Loucy (cell line): ENCODE results near the gene PRMT6.

Source experiments
- H2AFZ ChIP-seq: fragments of 200-600 bp; sonication (generic); 2 replicates; pipeline ENCODE4 v1.6.0; 2016; ENCODE audit warnings: antibody characterized with exemption, mild to moderate bottlenecking, low read length, moderate library complexity
- H3F3A ChIP-seq: fragments of 200-600 bp; 2 replicates; pipeline ENCODE4 v1.6.0; 2016; ENCODE audit warnings: antibody characterized with exemption, low read depth, mild to moderate bottlenecking
- H3K27me3 ChIP-seq: fragments of 200-600 bp; sonication (generic); 2 replicates; pipeline ENCODE4 v1.6.1; 2014; ENCODE audit warnings: low read length, mild to moderate bottlenecking; ENCODE audit not compliant: insufficient read depth, poor library complexity, severe bottlenecking
- H3K36me3 ChIP-seq: fragments of 200-600 bp; sonication (generic); 2 replicates; pipeline ENCODE4 v1.6.1; 2016; ENCODE audit warnings: low read length; ENCODE audit not compliant: insufficient read depth
- H3K4me1 ChIP-seq: fragments of 200-600 bp; sonication (generic); 2 replicates; pipeline ENCODE4 v1.5.1; 2014; ENCODE audit warnings: low read length, mild to moderate bottlenecking; ENCODE audit not compliant: insufficient read depth, poor library complexity, severe bottlenecking
- H3K4me2 ChIP-seq: fragments of 200-600 bp; sonication (generic); 2 replicates; pipeline ENCODE4 v1.6.0; 2014; ENCODE audit warnings: antibody characterized with exemption, low read length, low read depth, mild to moderate bottlenecking; ENCODE audit not compliant: poor library complexity, severe bottlenecking
- H3K4me3 ChIP-seq: fragments of 200-600 bp; sonication (generic); 2 replicates; pipeline ENCODE4 v1.5.1; 2014; ENCODE audit warnings: low read length, mild to moderate bottlenecking, mixed read lengths; ENCODE audit not compliant: poor library complexity, severe bottlenecking
- H3K79me2 ChIP-seq: fragments of 200-600 bp; sonication (generic); 2 replicates; pipeline ENCODE4 v1.6.1; 2014; ENCODE audit warnings: low read length; ENCODE audit not compliant: insufficient read depth
- H3K9ac ChIP-seq: fragments of 200-600 bp; sonication (generic); 2 replicates; pipeline ENCODE4 v1.6.0; 2014; ENCODE audit warnings: mild to moderate bottlenecking, low read depth, low read length, moderate library complexity; ENCODE audit not compliant: poor library complexity, severe bottlenecking
- H3K9me2 ChIP-seq: fragments of 200-600 bp; sonication (generic); replicated peaks from 2 replicates; pipeline ENCODE4 v1.6.1; 2016; ENCODE audit warnings: low read depth, low read length, mixed read lengths
- H3K9me3 ChIP-seq: fragments of 200-600 bp; sonication (generic); 2 replicates; pipeline ENCODE4 v1.6.1; 2014; ENCODE audit warnings: mild to moderate bottlenecking, antibody characterized with exemption, low read length, low read depth; ENCODE audit not compliant: insufficient read depth
- H4K20me1 ChIP-seq: fragments of 200-600 bp; sonication (generic); 2 replicates; pipeline ENCODE4 v1.6.0; 2014; ENCODE audit warnings: antibody characterized with exemption, low read length, mild to moderate bottlenecking; ENCODE audit not compliant: insufficient read depth, poor library complexity, severe bottlenecking
- EZH2phosphoT487 ChIP-seq: fragments of 200-600 bp; IDR thresholded peaks from 2 replicates; pipeline ENCODE4 v1.6.1; 2018; ENCODE audit warnings: antibody characterized with exemption, mild to moderate bottlenecking, moderate library complexity, borderline replicate concordance
- TF ChIP-seq, protein P1 (sequence below): fragments of 200-600 bp; sonication (generic); conservative IDR thresholded peaks from 2 replicates; pipeline ENCODE4 v1.5.1; 2014; ENCODE audit warnings: mild to moderate bottlenecking, antibody characterized with exemption, low read length

PRMT6 gene

DNA sequence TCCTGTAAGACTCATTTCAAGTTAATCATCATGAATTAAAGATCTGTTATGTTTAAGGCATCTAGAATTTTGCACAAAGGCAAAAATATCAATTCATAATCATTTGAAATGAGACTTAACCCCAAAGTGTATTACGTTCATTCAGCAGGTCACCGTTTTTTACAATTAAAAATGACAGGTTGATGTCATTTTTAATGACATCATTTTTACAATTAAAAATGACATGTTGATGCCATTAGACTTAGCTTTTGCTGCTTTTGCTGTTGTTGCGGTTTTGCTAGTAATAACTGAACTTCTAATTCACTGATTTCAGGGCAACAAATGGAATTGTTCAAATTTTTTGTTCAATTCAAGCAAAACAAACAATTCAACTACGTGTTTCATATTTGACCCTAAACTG is 17.0 kb downstream of the PRMT6 start:
- no peak overlapping the region for H3K4me3 ChIP-seq
- no peaks in the 10 kb centered on the region for H3K9me3 ChIP-seq
- no peaks in the 10 kb centered on the region for H3K9me2 ChIP-seq
- H3K79me2 ChIP-seq, result no peaks in the 10 kb centered on the region
- no peak overlapping the region for H3K9ac ChIP-seq
- H3F3A ChIP-seq, result no peaks in the 10 kb centered on the region
- TF ChIP-seq, protein P1, sequence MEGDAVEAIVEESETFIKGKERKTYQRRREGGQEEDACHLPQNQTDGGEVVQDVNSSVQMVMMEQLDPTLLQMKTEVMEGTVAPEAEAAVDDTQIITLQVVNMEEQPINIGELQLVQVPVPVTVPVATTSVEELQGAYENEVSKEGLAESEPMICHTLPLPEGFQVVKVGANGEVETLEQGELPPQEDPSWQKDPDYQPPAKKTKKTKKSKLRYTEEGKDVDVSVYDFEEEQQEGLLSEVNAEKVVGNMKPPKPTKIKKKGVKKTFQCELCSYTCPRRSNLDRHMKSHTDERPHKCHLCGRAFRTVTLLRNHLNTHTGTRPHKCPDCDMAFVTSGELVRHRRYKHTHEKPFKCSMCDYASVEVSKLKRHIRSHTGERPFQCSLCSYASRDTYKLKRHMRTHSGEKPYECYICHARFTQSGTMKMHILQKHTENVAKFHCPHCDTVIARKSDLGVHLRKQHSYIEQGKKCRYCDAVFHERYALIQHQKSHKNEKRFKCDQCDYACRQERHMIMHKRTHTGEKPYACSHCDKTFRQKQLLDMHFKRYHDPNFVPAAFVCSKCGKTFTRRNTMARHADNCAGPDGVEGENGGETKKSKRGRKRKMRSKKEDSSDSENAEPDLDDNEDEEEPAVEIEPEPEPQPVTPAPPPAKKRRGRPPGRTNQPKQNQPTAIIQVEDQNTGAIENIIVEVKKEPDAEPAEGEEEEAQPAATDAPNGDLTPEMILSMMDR, result no peak
- no peak for TF ChIP-seq EZH2phosphoT487
- no peaks in the 10 kb centered on the region for H3K4me1 ChIP-seq
- no peaks in the 10 kb centered on the region for H3K36me3 ChIP-seq
- no peak overlapping the region for H2AFZ ChIP-seq
- no peaks in the 10 kb centered on the region for H4K20me1 ChIP-seq
- H3K27me3 ChIP-seq, result no peaks in the 10 kb centered on the region
- H3K4me2 ChIP-seq, result no peak overlapping the region

DNA sequence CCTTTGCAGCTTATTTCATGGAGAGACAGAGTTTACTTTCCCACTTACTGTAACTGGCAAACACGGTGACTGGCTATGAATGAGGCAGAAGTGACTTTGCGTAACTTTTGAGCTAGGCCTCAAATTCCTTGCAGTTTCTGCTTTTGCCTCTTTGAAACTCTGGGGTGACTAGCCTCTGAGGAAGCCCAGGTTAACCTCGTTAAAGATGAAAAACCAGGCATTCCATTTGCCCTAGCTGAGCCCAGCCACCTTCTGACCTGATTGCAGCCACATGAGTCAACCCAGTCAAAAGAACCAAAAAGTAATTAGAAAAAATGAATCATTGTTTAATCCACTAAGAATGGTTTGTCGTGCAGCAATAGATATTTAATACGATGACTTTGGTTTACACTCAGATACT is 20.4 kb downstream of the PRMT6 start:
- H3K4me3 ChIP-seq, result no peak overlapping the region
- TF ChIP-seq, protein P1, result no peak
- TF ChIP-seq EZH2phosphoT487, result no peak
- H3K9me2 ChIP-seq, result no peaks in the 10 kb centered on the region
- H4K20me1 ChIP-seq, result no peaks in the 10 kb centered on the region
- no peak overlapping the region for H3K9ac ChIP-seq
- no peaks in the 10 kb centered on the region for H3F3A ChIP-seq
- H3K79me2 ChIP-seq, result no peaks in the 10 kb centered on the region
- no peaks in the 10 kb centered on the region for H3K27me3 ChIP-seq
- H3K4me2 ChIP-seq, result no peak overlapping the region
- no peak overlapping the region for H2AFZ ChIP-seq
- H3K36me3 ChIP-seq, result no peaks in the 10 kb centered on the region
- no peaks in the 10 kb centered on the region for H3K4me1 ChIP-seq
- H3K9me3 ChIP-seq, result no peaks in the 10 kb centered on the region

DNA sequence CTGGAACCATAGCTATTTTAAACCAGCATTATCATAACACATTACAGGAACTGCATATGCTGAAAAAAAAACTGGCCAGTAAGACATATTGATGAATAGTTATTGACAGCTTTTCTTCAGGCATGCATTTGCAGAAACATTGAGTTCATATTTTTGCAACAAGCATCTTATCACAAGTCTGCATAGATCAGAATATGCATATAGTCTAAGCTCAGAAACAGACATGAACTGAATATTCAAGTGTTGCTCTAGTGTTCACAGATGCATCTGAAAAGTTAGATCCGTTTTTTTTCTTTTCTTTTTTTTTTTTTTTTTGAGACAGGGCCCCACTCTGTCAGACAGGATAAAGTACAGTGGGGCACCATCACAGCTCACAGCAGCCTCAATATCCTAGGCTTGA is 22.8 kb downstream of the PRMT6 start:
- Histone ChIP-seq H3K27me3 (peaks cover 6% of the 10 kb centered on the region), H3K9me3 (no peaks in the 10 kb centered on the region), H3F3A (no peaks in the 10 kb centered on the region), H3K4me3 (no peak overlapping the region), H3K9me2 (no peaks in the 10 kb centered on the region), H2AFZ (no peak overlapping the region), H3K9ac (no peak overlapping the region), H3K79me2 (no peaks in the 10 kb centered on the region), H4K20me1 (no peaks in the 10 kb centered on the region), H3K4me2 (no peak overlapping the region), H3K4me1 (no peaks in the 10 kb centered on the region), H3K36me3 (no peaks in the 10 kb centered on the region)
- TF ChIP-seq, protein P1, result no peak
- TF ChIP-seq EZH2phosphoT487, result no peak
